ENCODE results near the gene FOXC2. TPM values are rescaled to one million over a fixed set of nuclear protein-coding genes. Genes with fewer than 3 reads are reported as not detected.

FOXC2 gene
- total and polyA plus RNA-seq, 9 of the 15 experiments (the other 6 are each of a cell fraction or from before 2014, with no cell fraction given), result 0.01 to 0.11 (median 0.10) TPM; not detected in 5

DNA sequence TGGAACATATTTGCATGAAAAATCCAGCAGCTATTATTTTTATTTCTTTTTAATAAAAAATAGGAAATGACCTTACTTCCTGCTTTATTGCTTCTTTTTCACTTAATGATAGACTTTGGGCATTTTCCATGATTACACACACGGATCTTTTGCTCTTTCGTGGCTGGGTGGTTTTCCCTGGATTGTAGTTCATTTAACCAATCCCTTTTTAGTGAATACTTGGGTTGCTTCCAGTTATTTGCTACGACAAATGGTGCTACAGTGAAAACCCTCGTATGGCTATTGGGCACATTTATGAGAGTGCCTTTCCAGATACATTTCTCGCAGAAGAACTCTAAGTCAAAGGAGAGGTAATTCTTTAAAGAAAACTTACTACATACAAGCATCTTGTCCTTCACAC lies 50.3 kb downstream of the FOXC2 start:
- in situ Hi-C loops (cut with MboI), result no loop called here
- BruUV-seq (replicated peaks), result no TSS peak
- Histone ChIP-seq H3K27me3 (ENCODE audit: control insufficient read depth in 2 of 2, insufficient read depth in 2 of 2, low read length in 2 of 2) (peaks cover 21 to 43% of the 10 kb centered on the region in 2 experiments), H3K27ac (ENCODE audit: extremely low read depth, low read depth, low read length) (no peak overlapping the region), H3K79me2 (ENCODE audit: control insufficient read depth, insufficient read depth, low read length) (no peaks in the 10 kb centered on the region), H3K9me3 (replicated peaks; ENCODE audit: control insufficient read depth, insufficient read depth, low read depth, low read length) (no peaks in the 10 kb centered on the region), H3K4me3 (no peak overlapping the region), H3K9me1 (ENCODE audit: control insufficient read depth, insufficient read depth, low read length) (no peaks in the 10 kb centered on the region), H4K20me1 (replicated peaks; ENCODE audit: control insufficient read depth, insufficient read depth, low read length) (no peaks in the 10 kb centered on the region), H3K4me2 (ENCODE audit: insufficient read depth, low read length) (no peak overlapping the region), H2AFZ (ENCODE audit: low read depth, low read length) (no peak overlapping the region), H3K9ac (ENCODE audit: insufficient read depth in 1 of 2, low read depth in 2 of 2, low read length in 2 of 2) (no peak overlapping the region), H3K4me1 (replicated peaks in 1 of 2; ENCODE audit: control insufficient read depth in 2 of 2, insufficient read depth in 2 of 2, low read length in 2 of 2) (peaks cover 0 to 8% of the 10 kb centered on the region in 2 experiments; a peak in 3 of 5 replicates), H3K36me3 (ENCODE audit: control insufficient read depth, insufficient read depth, low read length) (no peaks in the 10 kb centered on the region)
- no peak for FAIRE-seq
- POLR2A ChIA-PET, result no interaction called here
- no peak for ATAC-seq
- no peak for DNase-seq (ENCODE audit: extremely low read depth in 1 of 4, low spot score in 3 of 4)
- CTCF ChIA-PET (ENCODE audit: low intra/inter-chr PET ratio), result no interaction called here
- WGBS (ENCODE audit: insufficient coverage, low coverage, missing lambda C conversion rate), result 2% methylated on average over 5 of the region's 5 CpGs
- intact Hi-C loops (cut with micrococcal nuclease), result no loop called here
- TF ChIP-seq BCLAF1 (IDR thresholded peaks at IDR 0.05; ENCODE audit: borderline replicate concordance in 1 of 2, control insufficient read depth in 1 of 2, low read depth in 2 of 2, low read length in 1 of 2), result no peak
- TF ChIP-seq, protein P1, sequence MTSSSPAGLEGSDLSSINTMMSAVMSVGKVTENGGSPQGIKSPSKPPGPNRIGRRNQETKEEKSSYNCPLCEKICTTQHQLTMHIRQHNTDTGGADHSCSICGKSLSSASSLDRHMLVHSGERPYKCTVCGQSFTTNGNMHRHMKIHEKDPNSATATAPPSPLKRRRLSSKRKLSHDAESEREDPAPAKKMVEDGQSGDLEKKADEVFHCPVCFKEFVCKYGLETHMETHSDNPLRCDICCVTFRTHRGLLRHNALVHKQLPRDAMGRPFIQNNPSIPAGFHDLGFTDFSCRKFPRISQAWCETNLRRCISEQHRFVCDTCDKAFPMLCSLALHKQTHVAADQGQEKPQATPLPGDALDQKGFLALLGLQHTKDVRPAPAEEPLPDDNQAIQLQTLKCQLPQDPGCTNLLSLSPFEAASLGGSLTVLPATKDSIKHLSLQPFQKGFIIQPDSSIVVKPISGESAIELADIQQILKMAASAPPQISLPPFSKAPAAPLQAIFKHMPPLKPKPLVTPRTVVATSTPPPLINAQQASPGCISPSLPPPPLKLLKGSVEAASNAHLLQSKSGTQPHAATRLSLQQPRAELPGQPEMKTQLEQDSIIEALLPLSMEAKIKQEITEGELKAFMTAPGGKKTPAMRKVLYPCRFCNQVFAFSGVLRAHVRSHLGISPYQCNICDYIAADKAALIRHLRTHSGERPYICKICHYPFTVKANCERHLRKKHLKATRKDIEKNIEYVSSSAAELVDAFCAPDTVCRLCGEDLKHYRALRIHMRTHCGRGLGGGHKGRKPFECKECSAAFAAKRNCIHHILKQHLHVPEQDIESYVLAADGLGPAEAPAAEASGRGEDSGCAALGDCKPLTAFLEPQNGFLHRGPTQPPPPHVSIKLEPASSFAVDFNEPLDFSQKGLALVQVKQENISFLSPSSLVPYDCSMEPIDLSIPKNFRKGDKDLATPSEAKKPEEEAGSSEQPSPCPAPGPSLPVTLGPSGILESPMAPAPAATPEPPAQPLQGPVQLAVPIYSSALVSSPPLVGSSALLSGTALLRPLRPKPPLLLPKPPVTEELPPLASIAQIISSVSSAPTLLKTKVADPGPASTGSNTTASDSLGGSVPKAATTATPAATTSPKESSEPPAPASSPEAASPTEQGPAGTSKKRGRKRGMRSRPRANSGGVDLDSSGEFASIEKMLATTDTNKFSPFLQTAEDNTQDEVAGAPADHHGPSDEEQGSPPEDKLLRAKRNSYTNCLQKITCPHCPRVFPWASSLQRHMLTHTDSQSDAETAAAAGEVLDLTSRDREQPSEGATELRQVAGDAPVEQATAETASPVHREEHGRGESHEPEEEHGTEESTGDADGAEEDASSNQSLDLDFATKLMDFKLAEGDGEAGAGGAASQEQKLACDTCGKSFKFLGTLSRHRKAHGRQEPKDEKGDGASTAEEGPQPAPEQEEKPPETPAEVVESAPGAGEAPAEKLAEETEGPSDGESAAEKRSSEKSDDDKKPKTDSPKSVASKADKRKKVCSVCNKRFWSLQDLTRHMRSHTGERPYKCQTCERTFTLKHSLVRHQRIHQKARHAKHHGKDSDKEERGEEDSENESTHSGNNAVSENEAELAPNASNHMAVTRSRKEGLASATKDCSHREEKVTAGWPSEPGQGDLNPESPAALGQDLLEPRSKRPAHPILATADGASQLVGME (CRISPR knock-in tag; IDR thresholded peaks at IDR 0.05), result no peak
- TF ChIP-seq, protein P2, sequence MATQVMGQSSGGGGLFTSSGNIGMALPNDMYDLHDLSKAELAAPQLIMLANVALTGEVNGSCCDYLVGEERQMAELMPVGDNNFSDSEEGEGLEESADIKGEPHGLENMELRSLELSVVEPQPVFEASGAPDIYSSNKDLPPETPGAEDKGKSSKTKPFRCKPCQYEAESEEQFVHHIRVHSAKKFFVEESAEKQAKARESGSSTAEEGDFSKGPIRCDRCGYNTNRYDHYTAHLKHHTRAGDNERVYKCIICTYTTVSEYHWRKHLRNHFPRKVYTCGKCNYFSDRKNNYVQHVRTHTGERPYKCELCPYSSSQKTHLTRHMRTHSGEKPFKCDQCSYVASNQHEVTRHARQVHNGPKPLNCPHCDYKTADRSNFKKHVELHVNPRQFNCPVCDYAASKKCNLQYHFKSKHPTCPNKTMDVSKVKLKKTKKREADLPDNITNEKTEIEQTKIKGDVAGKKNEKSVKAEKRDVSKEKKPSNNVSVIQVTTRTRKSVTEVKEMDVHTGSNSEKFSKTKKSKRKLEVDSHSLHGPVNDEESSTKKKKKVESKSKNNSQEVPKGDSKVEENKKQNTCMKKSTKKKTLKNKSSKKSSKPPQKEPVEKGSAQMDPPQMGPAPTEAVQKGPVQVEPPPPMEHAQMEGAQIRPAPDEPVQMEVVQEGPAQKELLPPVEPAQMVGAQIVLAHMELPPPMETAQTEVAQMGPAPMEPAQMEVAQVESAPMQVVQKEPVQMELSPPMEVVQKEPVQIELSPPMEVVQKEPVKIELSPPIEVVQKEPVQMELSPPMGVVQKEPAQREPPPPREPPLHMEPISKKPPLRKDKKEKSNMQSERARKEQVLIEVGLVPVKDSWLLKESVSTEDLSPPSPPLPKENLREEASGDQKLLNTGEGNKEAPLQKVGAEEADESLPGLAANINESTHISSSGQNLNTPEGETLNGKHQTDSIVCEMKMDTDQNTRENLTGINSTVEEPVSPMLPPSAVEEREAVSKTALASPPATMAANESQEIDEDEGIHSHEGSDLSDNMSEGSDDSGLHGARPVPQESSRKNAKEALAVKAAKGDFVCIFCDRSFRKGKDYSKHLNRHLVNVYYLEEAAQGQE (IDR thresholded peaks at IDR 0.05; ENCODE audit: borderline replicate concordance), result no peak
- TF ChIP-seq, protein P2 (CRISPR knock-in tag; IDR thresholded peaks at IDR 0.05; ENCODE audit: low read depth), result no peak
